HCT116 (cell line): ENCODE data around the gene C18orf54. TPM values are rescaled to one million over a fixed set of nuclear protein-coding genes. Genes with fewer than 3 reads are reported as not detected.

Source experiments
- ATAC-seq: fragments of 200-7000 bp; cut with Tn5 transposase; 2 replicates; pipeline ENCODE4 v1.9.1; 2020; ENCODE audit warnings: mild to moderate bottlenecking, moderate library complexity
- BruUV-seq: library from RNA; stranded (reverse); fragments of 400-500 nt; replicated peaks from 2 replicates; lab custom pipeline; 2021; lab: Mats Ljungman, UMichigan
- CTCF ChIA-PET: fragments of 300-600 bp; sonication (Branson Sonifier 250); formaldehyde crosslinking; loops from one replicate; lab custom pipeline; 2021; ENCODE audit warnings: antibody characterized with exemption; lab: Charles Lee
- POLR2A ChIA-PET: fragments of 300-600, 350-600 bp; sonication (Branson Sonifier 250); formaldehyde crosslinking; loops from one replicate; lab custom pipeline; 2021; ENCODE audit warnings: antibody characterized with exemption; lab: Charles Lee
- RAD21 ChIA-PET, 2 experiments: fragments of 300-600 bp; sonication (Branson Sonifier 250); formaldehyde crosslinking; loops; one replicate each; lab custom pipeline; 2023; ENCODE audit warnings: low total read pairs in 2 of 2; ENCODE audit not compliant: uncharacterized antibody in 2 of 2, unreplicated experiment in 2 of 2, low non-redundant PET in 1 of 2; lab: Charles Lee
- DNase-seq: peaks from one replicate; pipeline ENCODE4 v3.0.0-alpha.2; 2010; ENCODE audit warnings: low read depth, low spot score
- H2AFZ ChIP-seq: fragments of 200-600 bp; shearing (Covaris generic), sonication (generic); 2 replicates; pipeline ENCODE4 v1.6.1; 2017; ENCODE audit warnings: low read depth, mixed run types, mixed read lengths, antibody characterized with exemption, low read length; ENCODE audit not compliant: poor library complexity, severe bottlenecking
- H3K27ac ChIP-seq: 2 replicates; pipeline ENCODE4 v1.5.1; 2012; ENCODE audit warnings: low read depth, low read length
- H3K27me3 ChIP-seq: fragments of 200-600 bp; sonication (generic); 2 replicates; pipeline ENCODE4 v1.6.1; 2016; ENCODE audit warnings: mixed run types, low read length, mixed read lengths; ENCODE audit not compliant: insufficient read depth
- H3K36me3 ChIP-seq, 2 experiments: fragments of 200-500 bp in 1 of 2; fragments of 200-600 bp in 1 of 2; sonication (Bioruptor generic) in 1 of 2; sonication (generic) in 1 of 2; 2 replicates each; pipeline versions ENCODE4 v1.5.1 to v1.6.1; 2014 to 2016; ENCODE audit warnings: low read length in 2 of 2, inconsistent platforms in 1 of 2, mixed read lengths in 1 of 2, mixed run types in 1 of 2; ENCODE audit not compliant: insufficient read depth in 2 of 2, control insufficient read depth in 1 of 2
- H3K4me1 ChIP-seq, 2 experiments: fragments of 200-600 bp in 1 of 2; sonication (generic) in 1 of 2; 2 replicates each; pipeline versions ENCODE4 v1.5.1 to v1.6.1; 2012 to 2017; ENCODE audit warnings: low read length in 2 of 2, inconsistent platforms in 1 of 2, mild to moderate bottlenecking in 1 of 2, mixed read lengths in 1 of 2, mixed run types in 1 of 2, moderate library complexity in 1 of 2; ENCODE audit not compliant: insufficient read depth in 2 of 2, control insufficient read depth in 1 of 2
- H3K4me2 ChIP-seq: fragments of 200-600 bp; sonication (generic); 2 replicates; pipeline ENCODE4 v1.6.1; 2017; ENCODE audit warnings: mixed run types, low read length, mixed read lengths
- H3K4me3 ChIP-seq, 2 experiments: fragments of 200-600 bp in 1 of 2; sonication (generic) in 1 of 2; replicated peaks in 1 of 2; 2 replicates each; pipeline ENCODE4 v1.5.1; 2011 to 2016; ENCODE audit warnings: low read length in 2 of 2, control low read depth in 1 of 2, low read depth in 1 of 2, mild to moderate bottlenecking in 1 of 2, mixed read lengths in 1 of 2, mixed run types in 1 of 2
- H3K79me2 ChIP-seq: fragments of 200-600 bp; sonication (generic); 2 replicates; pipeline ENCODE4 v1.6.1; 2017; ENCODE audit warnings: mild to moderate bottlenecking, mixed run types, low read length, moderate library complexity, mixed read lengths; ENCODE audit not compliant: insufficient read depth
- H3K9ac ChIP-seq: fragments of 200-600 bp; sonication (generic); 2 replicates; pipeline ENCODE4 v1.6.1; 2016; ENCODE audit warnings: low read length, mixed read lengths
- H3K9me2 ChIP-seq: fragments of 200-600 bp; sonication (generic), shearing (Covaris generic); 2 replicates; pipeline ENCODE4 v1.6.1; 2017; ENCODE audit warnings: mixed run types, mild to moderate bottlenecking, moderate library complexity; ENCODE audit not compliant: insufficient read depth
- H3K9me3 ChIP-seq, 2 experiments: fragments of 200-500 bp in 1 of 2; fragments of 200-600 bp in 1 of 2; sonication (Bioruptor generic) in 1 of 2; sonication (generic) in 1 of 2; 2 replicates each; pipeline ENCODE4 v1.6.1; 2014 to 2017; ENCODE audit warnings: low read length in 2 of 2, mixed read lengths in 2 of 2, inconsistent platforms in 1 of 2, low read depth in 1 of 2, mild to moderate bottlenecking in 1 of 2, mixed run types in 1 of 2, moderate library complexity in 1 of 2; ENCODE audit not compliant: control insufficient read depth in 1 of 2, insufficient read depth in 1 of 2
- H4K20me1 ChIP-seq: fragments of 200-600 bp; sonication (generic), shearing (Covaris generic); 2 replicates; pipeline ENCODE4 v1.6.1; 2017; ENCODE audit warnings: mixed run types, mild to moderate bottlenecking, moderate library complexity; ENCODE audit not compliant: insufficient read depth
- CBX3 ChIP-seq: IDR thresholded peaks from 2 replicates; pipeline ENCODE4 v1.6.1; 2012; ENCODE audit warnings: low read depth
- CEBPB ChIP-seq: IDR thresholded peaks from 2 replicates; pipeline ENCODE4 v1.6.1; 2012; ENCODE audit warnings: low read depth
- EGR1 ChIP-seq: IDR thresholded peaks from 2 replicates; pipeline ENCODE4 v1.6.1; 2012; ENCODE audit warnings: low read depth
- FOSL1 ChIP-seq: IDR thresholded peaks from 2 replicates; pipeline ENCODE4 v1.6.1; 2012; ENCODE audit warnings: low read depth
- JUND ChIP-seq: IDR thresholded peaks from 2 replicates; pipeline ENCODE4 v1.6.1; 2012
- MAX ChIP-seq: IDR thresholded peaks from 2 replicates; pipeline ENCODE4 v1.6.1; 2012
- POLR2AphosphoS5 ChIP-seq: IDR thresholded peaks from 2 replicates; pipeline ENCODE4 v1.6.1; 2011; ENCODE audit warnings: mild to moderate bottlenecking, low read depth, low read length, moderate library complexity
- RAD21 ChIP-seq: IDR thresholded peaks from 2 replicates; pipeline ENCODE4 v1.6.1; 2012; ENCODE audit warnings: low read depth, mild to moderate bottlenecking
- REST ChIP-seq: IDR thresholded peaks from 2 replicates; pipeline ENCODE4 v1.6.1; 2012; ENCODE audit warnings: low read depth
- SIN3A ChIP-seq: IDR thresholded peaks from 2 replicates; pipeline ENCODE4 v1.6.1; 2012; ENCODE audit warnings: low read depth
- SRF ChIP-seq: IDR thresholded peaks from 2 replicates; pipeline ENCODE4 v1.6.1; 2012; ENCODE audit warnings: low read depth
- YY1 ChIP-seq: IDR thresholded peaks from 2 replicates; pipeline ENCODE4 v1.6.1; 2011; ENCODE audit warnings: low read length, low read depth, moderate library complexity, mild to moderate bottlenecking; ENCODE audit not compliant: insufficient replicate concordance; ENCODE audit errors: extremely low read depth
- ZFX ChIP-seq: fragments of 450-650 bp; IDR thresholded peaks from 2 replicates; pipeline ENCODE4 v1.6.1; 2017
- ZNF274 ChIP-seq: fragments of 200-500 bp; sonication (Bioruptor generic); IDR thresholded peaks from 2 replicates; pipeline ENCODE4 v1.6.1; 2014; ENCODE audit warnings: mild to moderate bottlenecking, low read depth, low read length, inconsistent platforms
- intact Hi-C: fragments of 100-400 bp; cut with micrococcal nuclease; formaldehyde crosslinking; loops from 2 replicates; pipeline ENCODE4 v1.10.0; 2022
- total RNA-seq: library from RNA; stranded (reverse); gene quantifications from one replicate; pipeline ENCODE4 v1.2.1, GENCODE V29; 2021; ENCODE audit not compliant: unreplicated experiment
- TF ChIP-seq, protein P1 (sequence below): IDR thresholded peaks from 2 replicates; pipeline ENCODE4 v1.6.1; 2012

C18orf54 gene
- total RNA-seq, 1 experiment from 2014 or later, result 10.0 TPM

DNA sequence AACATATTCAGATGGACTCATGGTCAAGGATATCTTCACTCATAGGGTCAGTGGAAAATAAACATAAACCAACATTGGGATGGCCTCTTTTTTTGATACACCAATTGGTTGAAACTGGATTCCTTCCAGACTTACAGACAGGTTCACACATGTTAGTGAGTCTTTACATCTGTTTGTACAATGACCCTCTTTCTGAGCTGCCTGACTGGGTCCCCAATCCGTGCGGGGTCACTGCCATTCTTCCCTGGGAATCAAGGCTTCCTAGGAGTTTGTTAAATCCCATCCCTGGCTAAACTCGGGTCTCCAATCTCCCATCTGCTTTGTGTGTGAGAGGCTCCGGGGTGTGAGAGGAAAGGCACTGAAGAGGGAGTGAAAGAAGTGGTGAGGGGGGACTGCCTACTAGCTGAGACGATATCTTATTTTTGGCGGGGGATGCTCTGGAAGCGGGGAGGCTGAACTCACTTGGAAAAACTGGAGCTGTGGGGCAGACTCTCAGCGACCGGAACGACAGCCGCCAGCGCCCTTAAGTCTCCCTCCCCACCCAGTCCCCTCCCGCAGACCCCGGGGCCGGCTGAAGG is 535 bp upstream of the C18orf54 start:
- CTCF ChIA-PET, result interaction anchor here (1.0 to 1.6 kb wide), 4 partner anchors 28 to 87 kb away, joined by 3 to 9 read pairs (median 3); no protein-coding TSS in a partner anchor
- no peak; the same call in 1 of the 2 replicates for ATAC-seq

More for the DNA sequence above, 535 bp upstream of the C18orf54 start:
- TF ChIP-seq ZFX (no peak), CEBPB (no peak), ZNF274 (no peak), REST (no peak), EGR1 (no peak), YY1 (no peak), JUND (no peak), FOSL1 (no peak), SIN3A (no peak), RAD21 (no peak), SRF (no peak), MAX (no peak), CBX3 (no peak), POLR2AphosphoS5 (no peak)
- TF ChIP-seq, protein P1, sequence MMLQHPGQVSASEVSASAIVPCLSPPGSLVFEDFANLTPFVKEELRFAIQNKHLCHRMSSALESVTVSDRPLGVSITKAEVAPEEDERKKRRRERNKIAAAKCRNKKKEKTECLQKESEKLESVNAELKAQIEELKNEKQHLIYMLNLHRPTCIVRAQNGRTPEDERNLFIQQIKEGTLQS, result no peak
- H3K9me3 ChIP-seq, result peaks cover 0 to 3% of the 10 kb centered on the region in 2 experiments; a peak in 1 of 4 replicates
- H3K4me3 ChIP-seq, result peak overlapping the region; percentile 66 to 93
- ChIA-PET POLR2A (interaction anchor here (1.1 to 1.4 kb wide), 2 partner anchors 18 to 87 kb away, joined by 3 to 4 read pairs; no protein-coding TSS in a partner anchor), RAD21 (no interaction called here)
- peaks cover 0 to 10% of the 10 kb centered on the region in 2 experiments; a peak in 1 of 4 replicates for H3K36me3 ChIP-seq
- 0 out of 2 replicates have a peak, but pooled peaks cover 2% of the 10 kb centered on the region for H3K79me2 ChIP-seq
- intact Hi-C loops, result no loop called here
- peak overlapping the region; percentile 78 for H3K4me2 ChIP-seq
- H3K9ac ChIP-seq, result peak overlapping the region; percentile 78
- DNase-seq, result no peak
- H3K27me3 ChIP-seq, result no peaks in the 10 kb centered on the region
- TSS peak; percentile 88 for BruUV-seq
- H3K4me1 ChIP-seq, result peaks cover 0 to 14% of the 10 kb centered on the region in 2 experiments; a peak in 2 of 4 replicates
- H3K27ac ChIP-seq, result 0 out of 2 replicates have a peak overlapping the region, but pooled peaks have one; percentile 70
- H4K20me1 ChIP-seq, result no peaks in the 10 kb centered on the region
- no peaks in the 10 kb centered on the region for H3K9me2 ChIP-seq
- peak overlapping the region; percentile 20 for H2AFZ ChIP-seq
